ENCODE data around the gene CDH23. TPM values are rescaled to one million over a fixed set of nuclear protein-coding genes. Genes with fewer than 3 reads are reported as not detected.

Gene CDH23
- total and polyA plus RNA-seq, 12 donors: 1.7 to 20.2 (median 7.8) TPM

GRCh38 chr10:71455035-71455434, 58.3 kb downstream of the CDH23 start:
- Histone ChIP-seq H3K36me3 (replicated peaks in 1 of 2) (no peaks in the 10 kb centered on the region), H3K27ac (no peak overlapping the region), H3K27me3 (no peaks in the 10 kb centered on the region), H3K4me1 (replicated peaks in 1 of 2) (no peaks in the 10 kb centered on the region), H3K4me3 (no peak overlapping the region), H3K9me3 (replicated peaks in 1 of 3) (no peaks in the 10 kb centered on the region)
- intact Hi-C loops (cut with DNase I): no loop called here
- no peak for TF ChIP-seq CTCF (IDR thresholded peaks at IDR 0.05)
- WGBS, 4 donors: 40 to 64% (median 49%) methylated on average over 2 of the region's 2 CpGs
- DNase-seq: no peak

- intact Hi-C loops (cut with DNase I): no loop called here
- H3K36me3 ChIP-seq (replicated peaks in 1 of 2): no peaks in the 10 kb centered on the region
Measured at GRCh38 chr10:71456631-71457030, 59.9 kb downstream of the CDH23 start.

GRCh38 chr10:71457908-71458307, 61.2 kb downstream of the CDH23 start:
- WGBS, 4 donors: 54 to 83% (median 79%) methylated on average over 4 of the region's 4 CpGs
- no peaks in the 10 kb centered on the region for H3K4me1 ChIP-seq (replicated peaks in 1 of 2)
- no peak for TF ChIP-seq POLR2A (IDR thresholded peaks at IDR 0.05)
- no peak for TF ChIP-seq CTCF (IDR thresholded peaks at IDR 0.05)
- H3K27ac ChIP-seq: no peak overlapping the region
- intact Hi-C loops (cut with DNase I): no loop called here
- H3K4me3 ChIP-seq: no peak overlapping the region
- no peaks in the 10 kb centered on the region for H3K9me3 ChIP-seq (replicated peaks in 1 of 3)
- H3K36me3 ChIP-seq (replicated peaks in 1 of 2): no peaks in the 10 kb centered on the region
- no peaks in the 10 kb centered on the region for H3K27me3 ChIP-seq
- DNase-seq: no peak

More at GRCh38 chr10:71456631-71457030, 59.9 kb downstream of the CDH23 start:
- no peak overlapping the region for H3K27ac ChIP-seq
- no peak for DNase-seq
- TF ChIP-seq CTCF (IDR thresholded peaks at IDR 0.05): no peak
- TF ChIP-seq POLR2A (IDR thresholded peaks at IDR 0.05): no peak
- no peaks in the 10 kb centered on the region for H3K27me3 ChIP-seq
- no peaks in the 10 kb centered on the region for H3K9me3 ChIP-seq (replicated peaks in 1 of 3)
- 74 to 90% (median 81%) methylated on average over 3 of the region's 3 CpGs for WGBS, 4 donors
- no peak overlapping the region for H3K4me3 ChIP-seq
- no peaks in the 10 kb centered on the region for H3K4me1 ChIP-seq (replicated peaks in 1 of 2)

- Histone ChIP-seq H3K4me1 (replicated peaks in 1 of 2) (no peaks in the 10 kb centered on the region), H3K27ac (no peak overlapping the region), H3K9me3 (replicated peaks in 1 of 3) (no peaks in the 10 kb centered on the region), H3K36me3 (replicated peaks in 1 of 2) (no peaks in the 10 kb centered on the region), H3K4me3 (no peak overlapping the region), H3K27me3 (no peaks in the 10 kb centered on the region)
- TF ChIP-seq POLR2A (IDR thresholded peaks at IDR 0.05): no peak
- TF ChIP-seq CTCF (IDR thresholded peaks at IDR 0.05): no peak
- intact Hi-C loops (cut with DNase I): no loop called here
- no peak for DNase-seq
- WGBS, 4 donors: 72 to 94% (median 83%) methylated on average over 2 of the region's 2 CpGs
Measured at GRCh38 chr10:71458387-71458786, 61.7 kb downstream of the CDH23 start.

Measured in adrenal gland (tissue), 12 donors.